ENCODE measurements around the gene COBL.

COBL gene

GRCh38 chr7:51146816-51147586 lies 169.6 kb downstream of the COBL start:
- DNase-seq (ENCODE audit: low spot score): no peak
- in situ Hi-C loops (cut with MboI; ENCODE audit: low pct_unique_long_range_greater_than_20kb, low sequenced_read_pairs, unreplicated experiment): no loop called here
- no peak for TF ChIP-seq CTCF (IDR thresholded peaks at IDR 0.05; ENCODE audit: extremely low read depth, insufficient read depth, missing control alignments)

GRCh38 chr7:51144178-51144577 lies 172.4 kb downstream of the COBL start:
- no peak for DNase-seq (ENCODE audit: low spot score)
- in situ Hi-C loops (cut with MboI; ENCODE audit: low pct_unique_long_range_greater_than_20kb, low sequenced_read_pairs, unreplicated experiment): no loop called here
- no peak for TF ChIP-seq CTCF (IDR thresholded peaks at IDR 0.05; ENCODE audit: extremely low read depth, insufficient read depth, missing control alignments)

GRCh38 chr7:51142741-51143385 lies 173.7 kb downstream of the COBL start:
- no peak for DNase-seq (ENCODE audit: low spot score)
- TF ChIP-seq CTCF (IDR thresholded peaks at IDR 0.05; ENCODE audit: extremely low read depth, insufficient read depth, missing control alignments): no peak
- in situ Hi-C loops (cut with MboI; ENCODE audit: low pct_unique_long_range_greater_than_20kb, low sequenced_read_pairs, unreplicated experiment): no loop called here

- in situ Hi-C loops (cut with MboI; ENCODE audit: low pct_unique_long_range_greater_than_20kb, low sequenced_read_pairs, unreplicated experiment): no loop called here
- no peak for TF ChIP-seq CTCF (IDR thresholded peaks at IDR 0.05; ENCODE audit: extremely low read depth, insufficient read depth, missing control alignments)
- no peak for DNase-seq (ENCODE audit: low spot score)
Observed at GRCh38 chr7:51141451-51142003, 175.1 kb downstream of the COBL start.

- in situ Hi-C loops (cut with MboI; ENCODE audit: low pct_unique_long_range_greater_than_20kb, low sequenced_read_pairs, unreplicated experiment): no loop called here
- no peak for TF ChIP-seq CTCF (IDR thresholded peaks at IDR 0.05; ENCODE audit: extremely low read depth, insufficient read depth, missing control alignments)
- no peak for DNase-seq (ENCODE audit: low spot score)
Observed at GRCh38 chr7:51140199-51141164, 176.1 kb downstream of the COBL start.

- no peak for TF ChIP-seq CTCF (IDR thresholded peaks at IDR 0.05; ENCODE audit: extremely low read depth, insufficient read depth, missing control alignments)
- DNase-seq (ENCODE audit: low spot score): no peak
- in situ Hi-C loops (cut with MboI; ENCODE audit: low pct_unique_long_range_greater_than_20kb, low sequenced_read_pairs, unreplicated experiment): no loop called here
Observed at GRCh38 chr7:51139796-51140195, 176.8 kb downstream of the COBL start.
